Activated B cell treated with CpG ODN at 0.5 μM for 24 hours (primary cell): ENCODE data around the gene CCNC. TPM values are rescaled to one million over a fixed set of nuclear protein-coding genes. Genes with fewer than 3 reads are reported as not detected.
A peak's percentile ranks its signal among the peaks of the same experiment; 100 is the strongest.

Source experiments
- ATAC-seq: fragments of 200-7000 bp; cut with Tn5 transposase; one replicate; pipeline ENCODE4 v1.10.0; 2021; ENCODE audit warnings: low read depth, mild to moderate bottlenecking, moderate library complexity
- CTCF ChIA-PET: fragments of 350-600 bp; sonication (Branson Sonifier 250); formaldehyde crosslinking; loops from one replicate; lab custom pipeline; 2021; ENCODE audit warnings: antibody characterized with exemption; lab: Charles Lee
- POLR2A ChIA-PET: fragments of 350-600 bp; sonication (Branson Sonifier 250); formaldehyde crosslinking; loops from one replicate; lab custom pipeline; 2021; ENCODE audit warnings: antibody characterized with exemption; lab: Charles Lee
- DNase-seq: peaks from one replicate; pipeline ENCODE4 v3.0.0; 2022
- H3K27ac Mint-ChIP-seq: one replicate; pipeline ENCODE4 v1.8.0; 2020; ENCODE audit warnings: mixed read lengths
- H3K27me3 Mint-ChIP-seq: one replicate; pipeline ENCODE4 v1.8.0; 2021; ENCODE audit warnings: mixed read lengths
- H3K36me3 Mint-ChIP-seq: one replicate; pipeline ENCODE4 v1.8.0; 2021; ENCODE audit warnings: low read depth, mixed read lengths
- H3K4me1 Mint-ChIP-seq: one replicate; pipeline ENCODE4 v1.8.0; 2021; ENCODE audit warnings: mixed read lengths
- H3K4me3 Mint-ChIP-seq: one replicate; pipeline ENCODE4 v1.8.0; 2020; ENCODE audit warnings: mild to moderate bottlenecking, mixed read lengths
- H3K9me3 Mint-ChIP-seq: one replicate; pipeline ENCODE4 v1.8.0; 2020; ENCODE audit warnings: mixed read lengths
- CTCF ChIP-seq: fragments of 200-600 bp; IDR thresholded peaks from one replicate; pipeline ENCODE4 v1.8.0; 2022; ENCODE audit warnings: antibody characterized with exemption, mild to moderate bottlenecking
- intact Hi-C: fragments of 100-400 bp; cut with micrococcal nuclease; formaldehyde crosslinking; loops from one replicate; pipeline ENCODE4 v1.15.1; 2024
- total RNA-seq: library from RNA; stranded (reverse); gene quantifications from 2 replicates; pipeline ENCODE4 v1.2.3, GENCODE V29; 2022

The CCNC gene
- total RNA-seq, 1 donor from 2014 or later: 51.6 TPM

- Mint-ChIP-seq H3K27me3 (no peaks in the 10 kb centered on the region), H3K4me3 (peak overlapping the region; percentile 99), H3K36me3 (peaks cover 10% of the 10 kb centered on the region), H3K4me1 (peaks cover 41% of the 10 kb centered on the region), H3K9me3 (no peaks in the 10 kb centered on the region), H3K27ac (peak overlapping the region; percentile 97)
- ChIA-PET CTCF (interaction anchor here (1.3 kb wide), 1 partner anchor 53 kb away, joined by 4 read pairs; no protein-coding TSS in a partner anchor), POLR2A (interaction anchor here (0.5 to 4.4 kb wide), 6 partner anchors 36 to 224 kb away, joined by 3 to 27 read pairs (median 7); partner anchors contain the start of genes CCNC and PNISR)
- DNase-seq: peak; percentile 71
- ATAC-seq: peak; percentile 86
- intact Hi-C loops: loop anchor here (1.0 to 2.0 kb wide), 6 partner anchors 37 to 225 kb away; partner anchors contain the start of genes CCNC and PNISR
- TF ChIP-seq CTCF: peak; percentile 33
These were observed 47.4 kb downstream of the CCNC start for GRCh38 chr6:99520855-99521632.

- no peak for DNase-seq
- ChIA-PET POLR2A (interaction anchor here (0.5 to 4.4 kb wide), 3 partner anchors 34 to 101 kb away, joined by 3 to 27 read pairs (median 6); partner anchors contain the start of gene CCNC), CTCF (interaction anchor here (1.3 kb wide), 1 partner anchor 52 kb away, joined by 4 read pairs; no protein-coding TSS in a partner anchor)
- Mint-ChIP-seq H3K27me3 (no peaks in the 10 kb centered on the region), H3K4me1 (peaks cover 39% of the 10 kb centered on the region), H3K27ac (no peak overlapping the region), H3K4me3 (no peak overlapping the region), H3K36me3 (peaks cover 10% of the 10 kb centered on the region), H3K9me3 (no peaks in the 10 kb centered on the region)
- no peak for ATAC-seq
- TF ChIP-seq CTCF: no peak
- intact Hi-C loops: no loop called here
These were observed 49.0 kb downstream of the CCNC start for GRCh38 chr6:99519446-99519845.

GRCh38 chr6:99514089-99514488, 54.4 kb downstream of the CCNC start:
- peaks cover 34% of the 10 kb centered on the region for H3K4me1 Mint-ChIP-seq
- ATAC-seq (no peak), DNase-seq (no peak)
- POLR2A ChIA-PET: interaction anchor here (0.9 to 3.3 kb wide), 5 partner anchors 29 to 121 kb away, joined by 3 to 59 read pairs (median 15); partner anchors contain the start of genes CCNC, COQ3 and PNISR
- CTCF ChIA-PET: interaction anchor here (1.2 kb wide), 1 partner anchor 46 kb away, joined by 10 read pairs; no protein-coding TSS in a partner anchor
- TF ChIP-seq CTCF: no peak
- no peaks in the 10 kb centered on the region for H3K27me3 Mint-ChIP-seq
- intact Hi-C loops: no loop called here
- H3K27ac Mint-ChIP-seq: peak overlapping the region; percentile 84
- peaks cover 13% of the 10 kb centered on the region for H3K36me3 Mint-ChIP-seq
- peak overlapping the region; percentile 89 for H3K4me3 Mint-ChIP-seq
- H3K9me3 Mint-ChIP-seq: no peaks in the 10 kb centered on the region

GRCh38 chr6:99512033-99512432, 56.4 kb downstream of the CCNC start:
- Mint-ChIP-seq H3K4me3 (no peak overlapping the region), H3K27me3 (no peaks in the 10 kb centered on the region), H3K27ac (peak overlapping the region; percentile 64), H3K36me3 (peaks cover 26% of the 10 kb centered on the region), H3K9me3 (no peaks in the 10 kb centered on the region), H3K4me1 (peaks cover 34% of the 10 kb centered on the region)
- intact Hi-C loops: no loop called here
- ATAC-seq: no peak
- CTCF ChIA-PET: interaction anchor here (1.8 to 1.9 kb wide), 2 partner anchors 26 to 44 kb away, joined by 5 to 7 read pairs; no protein-coding TSS in a partner anchor
- POLR2A ChIA-PET: interaction anchor here (1.3 to 1.4 kb wide), 2 partner anchors 27 to 55 kb away, joined by 4 to 9 read pairs; no protein-coding TSS in a partner anchor
- no peak for DNase-seq
- TF ChIP-seq CTCF: no peak

- CTCF ChIA-PET: no interaction called here
- peaks cover 6% of the 10 kb centered on the region for H3K4me1 Mint-ChIP-seq
- intact Hi-C loops: no loop called here
- peaks cover 57% of the 10 kb centered on the region for H3K36me3 Mint-ChIP-seq
- POLR2A ChIA-PET: no interaction called here
- no peak overlapping the region for H3K4me3 Mint-ChIP-seq
- H3K9me3 Mint-ChIP-seq: no peaks in the 10 kb centered on the region
- no peak for DNase-seq
- no peak for ATAC-seq
- no peak for TF ChIP-seq CTCF
- H3K27ac Mint-ChIP-seq: no peak overlapping the region
- no peaks in the 10 kb centered on the region for H3K27me3 Mint-ChIP-seq
These were observed 60.8 kb downstream of the CCNC start for GRCh38 chr6:99507648-99508047.
